SK-N-SH (cell line): ENCODE results near the gene COL4A2.

Source experiments
- CHD2 ChIP-seq: fragments of 150-350 bp; IDR thresholded peaks from 2 replicates; pipeline ENCODE4 v1.6.1; 2018; ENCODE audit warnings: low read length; ENCODE audit not compliant: partially characterized antibody
- REST ChIP-seq: IDR thresholded peaks from 2 replicates; pipeline ENCODE4 v1.6.1; 2012; ENCODE audit warnings: mild to moderate bottlenecking, low read depth, low read length, moderate library complexity

- TF ChIP-seq CHD2 (no peak), REST (no peak)
These were observed 172.6 kb downstream of the COL4A2 start for GRCh38 chr13:110479648-110480047.
